ENCODE measurements around the gene RBP2.

DNA sequence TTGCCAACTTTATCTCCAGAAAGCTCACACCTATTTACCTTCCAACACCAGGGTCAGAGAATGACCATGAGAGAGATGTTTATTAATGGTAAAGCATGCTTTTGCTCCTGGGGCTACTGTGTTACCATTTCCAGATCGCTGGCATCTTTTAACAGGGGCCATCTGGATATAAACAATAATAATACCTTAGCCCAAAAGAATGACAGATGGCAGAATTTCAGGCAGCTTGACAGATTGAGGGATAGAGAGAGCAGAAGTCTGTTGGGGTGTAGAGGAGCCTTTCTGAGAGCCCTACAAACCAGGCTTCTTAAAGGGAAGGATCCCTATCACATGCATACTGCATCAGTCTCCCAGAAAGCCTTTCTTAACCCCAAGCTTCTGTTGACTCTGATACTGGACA, 45.5 kb upstream of the RBP2 start:
- no peak for TF ChIP-seq CTCF (IDR thresholded peaks at IDR 0.05)
- no peak for TF ChIP-seq ZFX (IDR thresholded peaks at IDR 0.05; ENCODE audit: borderline replicate concordance)
